KMS-11 (cell line): ENCODE measurements around the gene TSC22D3.
"Not testable (repeated sequence)": the region's sequence is repeated elsewhere in the genome, so short reads cannot be mapped to it uniquely, and the experiment has no call there.

Experiments
- H2AFZ ChIP-seq: fragments of 200-600 bp; sonication (generic); 2 replicates; pipeline ENCODE4 v1.6.1; 2016; ENCODE audit warnings: antibody characterized with exemption, mixed run types, low read depth
- H3K27ac ChIP-seq: fragments of 200-600 bp; sonication (generic); 2 replicates; pipeline ENCODE4 v1.6.1; 2016; ENCODE audit warnings: mild to moderate bottlenecking, mixed run types
- H3K27me3 ChIP-seq: fragments of 200-600 bp; sonication (generic); 2 replicates; pipeline ENCODE4 v1.6.1; 2017; ENCODE audit warnings: mild to moderate bottlenecking, low read depth, mixed run types, moderate library complexity; ENCODE audit not compliant: insufficient read depth
- H3K36me3 ChIP-seq: fragments of 200-600 bp; sonication (generic); 2 replicates; pipeline ENCODE4 v1.6.1; 2017; ENCODE audit warnings: mild to moderate bottlenecking, mixed run types; ENCODE audit not compliant: insufficient read depth
- H3K4me1 ChIP-seq: fragments of 200-600 bp; sonication (generic); 2 replicates; pipeline ENCODE4 v1.6.1; 2016; ENCODE audit warnings: mild to moderate bottlenecking, low read depth, mixed run types; ENCODE audit not compliant: poor library complexity, severe bottlenecking
- H3K4me2 ChIP-seq: fragments of 200-600 bp; sonication (generic); 2 replicates; pipeline ENCODE4 v1.7.0; 2016; ENCODE audit warnings: mild to moderate bottlenecking, mixed run types
- H3K4me3 ChIP-seq: fragments of 200-600 bp; sonication (generic); IDR thresholded peaks from 2 replicates; pipeline ENCODE4 v1.6.1; 2017; ENCODE audit warnings: low read depth, low read length, mixed read lengths; ENCODE audit not compliant: insufficient read depth
- H3K79me2 ChIP-seq: fragments of 200-600 bp; sonication (generic); 2 replicates; pipeline ENCODE4 v1.6.1; 2016; ENCODE audit warnings: low read depth, mixed run types; ENCODE audit not compliant: insufficient read depth
- H3K9ac ChIP-seq: fragments of 200-600 bp; sonication (generic); 2 replicates; pipeline ENCODE4 v1.6.1; 2016; ENCODE audit warnings: mild to moderate bottlenecking, mixed run types
- H4K20me1 ChIP-seq: fragments of 200-600 bp; sonication (generic); 2 replicates; pipeline ENCODE4 v1.6.1; 2016; ENCODE audit warnings: mild to moderate bottlenecking, mixed run types; ENCODE audit not compliant: insufficient read depth
- TF ChIP-seq, protein P1 (sequence below): fragments of 200-600 bp; sonication (generic); conservative IDR thresholded peaks from 2 replicates; pipeline ENCODE4 v1.6.1; 2017; ENCODE audit warnings: low read depth, mild to moderate bottlenecking, antibody characterized with exemption, low read length, moderate library complexity, mixed read lengths

TSC22D3 gene

GRCh38 chrX:107672955-107673378, 102.6 kb downstream of the TSC22D3 start:
- Histone ChIP-seq H3K4me1 (peaks cover 63% of the 10 kb centered on the region), H4K20me1 (no peaks in the 10 kb centered on the region), H3K4me2 (peak overlapping the region; percentile 93), H3K9ac (peak overlapping the region; percentile 32), H3K36me3 (no peaks in the 10 kb centered on the region), H3K79me2 (peaks cover 13% of the 10 kb centered on the region; the same call in 1 of the 2 replicates), H3K27me3 (no peaks in the 10 kb centered on the region), H3K4me3 (no peak overlapping the region), H3K27ac (peak overlapping the region; percentile 99), H2AFZ (no peak overlapping the region)
- TF ChIP-seq, protein P1, sequence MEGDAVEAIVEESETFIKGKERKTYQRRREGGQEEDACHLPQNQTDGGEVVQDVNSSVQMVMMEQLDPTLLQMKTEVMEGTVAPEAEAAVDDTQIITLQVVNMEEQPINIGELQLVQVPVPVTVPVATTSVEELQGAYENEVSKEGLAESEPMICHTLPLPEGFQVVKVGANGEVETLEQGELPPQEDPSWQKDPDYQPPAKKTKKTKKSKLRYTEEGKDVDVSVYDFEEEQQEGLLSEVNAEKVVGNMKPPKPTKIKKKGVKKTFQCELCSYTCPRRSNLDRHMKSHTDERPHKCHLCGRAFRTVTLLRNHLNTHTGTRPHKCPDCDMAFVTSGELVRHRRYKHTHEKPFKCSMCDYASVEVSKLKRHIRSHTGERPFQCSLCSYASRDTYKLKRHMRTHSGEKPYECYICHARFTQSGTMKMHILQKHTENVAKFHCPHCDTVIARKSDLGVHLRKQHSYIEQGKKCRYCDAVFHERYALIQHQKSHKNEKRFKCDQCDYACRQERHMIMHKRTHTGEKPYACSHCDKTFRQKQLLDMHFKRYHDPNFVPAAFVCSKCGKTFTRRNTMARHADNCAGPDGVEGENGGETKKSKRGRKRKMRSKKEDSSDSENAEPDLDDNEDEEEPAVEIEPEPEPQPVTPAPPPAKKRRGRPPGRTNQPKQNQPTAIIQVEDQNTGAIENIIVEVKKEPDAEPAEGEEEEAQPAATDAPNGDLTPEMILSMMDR = peak; percentile 61

DNA sequence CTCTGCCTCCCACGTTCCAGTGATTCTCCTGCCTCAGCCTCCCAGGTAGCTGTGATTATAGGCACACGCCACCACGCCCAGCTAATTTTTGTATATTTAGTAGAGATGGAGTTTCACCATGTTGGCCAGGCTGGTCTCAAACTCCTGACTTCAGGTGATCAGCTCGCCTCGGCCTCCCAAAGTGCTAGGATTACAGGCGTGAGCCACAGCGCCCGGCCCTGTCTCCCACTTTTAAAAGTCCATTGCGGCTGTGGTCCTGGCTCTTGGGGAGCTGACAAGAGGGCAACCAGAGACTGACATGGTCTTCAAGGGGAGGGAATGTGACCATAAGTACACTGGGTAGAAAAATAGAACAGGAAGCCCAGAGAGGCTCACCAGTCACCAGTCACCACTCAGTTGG, 104.3 kb downstream of the TSC22D3 start:
- not testable (repeated sequence) for H4K20me1 ChIP-seq, H3K79me2 ChIP-seq, H3K27me3 ChIP-seq

DNA sequence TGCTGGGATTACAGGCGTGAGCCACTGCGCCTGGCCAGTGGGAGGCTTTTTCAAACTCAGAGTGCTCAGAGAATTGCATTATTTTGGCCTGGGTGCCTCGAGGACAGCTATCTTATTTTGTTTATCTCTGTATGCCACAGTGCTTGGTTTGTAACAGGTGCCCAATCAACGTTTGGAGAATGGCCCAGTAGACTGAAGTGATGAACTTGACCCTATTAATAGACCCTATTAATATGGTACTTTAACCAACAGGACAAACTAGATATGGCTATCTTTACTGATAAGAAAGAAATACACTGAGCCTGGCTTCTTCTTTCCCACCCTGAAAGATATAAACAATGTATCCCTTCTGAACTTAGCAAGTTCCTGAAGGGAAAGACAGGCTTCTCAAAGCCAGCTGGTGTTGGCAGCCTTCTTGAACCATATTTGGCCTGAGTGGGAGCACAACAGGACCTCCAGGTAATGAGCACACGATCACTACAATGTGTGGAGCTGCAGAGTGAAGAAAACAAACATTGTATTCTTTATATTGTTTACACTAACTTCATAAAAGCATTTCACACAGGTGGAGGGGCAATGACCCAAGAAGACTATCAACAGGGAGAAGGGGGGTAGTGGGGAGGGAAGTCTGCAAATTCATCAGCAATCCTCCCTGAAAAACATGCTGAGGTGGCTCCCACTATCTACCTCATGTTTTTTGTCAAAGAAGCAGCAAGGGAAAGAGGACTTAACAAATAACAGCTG, 105.5 kb downstream of the TSC22D3 start:
- H3K27ac ChIP-seq = no peak overlapping the region
- H3K27me3 ChIP-seq = no peaks in the 10 kb centered on the region
- peaks cover 50% of the 10 kb centered on the region for H3K4me1 ChIP-seq
- H3K9ac ChIP-seq = no peak overlapping the region
- TF ChIP-seq, protein P1 = no peak
- H3K36me3 ChIP-seq = no peaks in the 10 kb centered on the region
- no peaks in the 10 kb centered on the region for H4K20me1 ChIP-seq
- no peak overlapping the region for H2AFZ ChIP-seq
- no peak overlapping the region for H3K4me2 ChIP-seq
- H3K4me3 ChIP-seq = no peak overlapping the region
- H3K79me2 ChIP-seq = peaks cover 2% of the 10 kb centered on the region; the same call in 1 of the 2 replicates

More for the DNA sequence above, 104.3 kb downstream of the TSC22D3 start:
- H3K36me3 ChIP-seq, H3K4me3 ChIP-seq, H2AFZ ChIP-seq, H3K4me2 ChIP-seq, H3K9ac ChIP-seq, H3K27ac ChIP-seq: not testable (repeated sequence)
- H3K4me1 ChIP-seq = peaks cover 55% of the 10 kb centered on the region

GRCh38 chrX:107669261-107669660, 106.3 kb downstream of the TSC22D3 start:
- Histone ChIP-seq H3K4me1 (peaks cover 44% of the 10 kb centered on the region), H3K27ac (no peak overlapping the region), H3K36me3 (no peaks in the 10 kb centered on the region), H3K9ac (no peak overlapping the region), H3K4me3 (no peak overlapping the region), H3K4me2 (no peak overlapping the region), H3K79me2 (no peaks in the 10 kb centered on the region; the same call in 1 of the 2 replicates), H3K27me3 (no peaks in the 10 kb centered on the region), H4K20me1 (no peaks in the 10 kb centered on the region), H2AFZ (no peak overlapping the region)
- TF ChIP-seq, protein P1 = no peak

DNA sequence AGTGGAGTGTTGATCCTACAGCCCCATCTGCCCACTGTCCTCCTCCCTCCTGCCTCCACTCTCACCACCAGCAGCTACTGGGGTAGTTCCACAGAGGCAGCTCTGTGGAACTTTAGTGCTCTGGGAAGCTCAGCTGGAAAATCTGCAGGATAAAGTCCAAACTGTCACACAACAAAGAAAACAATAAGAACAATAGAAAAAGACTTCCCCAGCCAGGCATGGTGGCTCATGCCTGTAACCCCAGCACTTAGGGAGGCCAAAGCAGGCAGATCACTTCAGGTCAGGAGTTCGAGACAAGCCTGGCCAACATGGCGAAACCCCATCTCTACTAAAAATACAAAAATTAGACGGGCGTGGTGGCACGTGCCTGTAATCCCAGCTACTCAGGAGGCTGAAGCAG, 106.9 kb downstream of the TSC22D3 start:
- not testable (repeated sequence) for H3K4me3 ChIP-seq, H3K36me3 ChIP-seq, H3K27ac ChIP-seq, H3K79me2 ChIP-seq, H3K27me3 ChIP-seq, H3K9ac ChIP-seq, H2AFZ ChIP-seq, H3K4me2 ChIP-seq, H4K20me1 ChIP-seq
- peaks cover 43% of the 10 kb centered on the region for H3K4me1 ChIP-seq
